ENCODE results near the gene SLC35B4. TPM values are rescaled to one million over a fixed set of nuclear protein-coding genes. Genes with fewer than 3 reads are reported as not detected.

Gene SLC35B4
- total RNA-seq, 1 donor from 2014 or later = 23.2 TPM

DNA sequence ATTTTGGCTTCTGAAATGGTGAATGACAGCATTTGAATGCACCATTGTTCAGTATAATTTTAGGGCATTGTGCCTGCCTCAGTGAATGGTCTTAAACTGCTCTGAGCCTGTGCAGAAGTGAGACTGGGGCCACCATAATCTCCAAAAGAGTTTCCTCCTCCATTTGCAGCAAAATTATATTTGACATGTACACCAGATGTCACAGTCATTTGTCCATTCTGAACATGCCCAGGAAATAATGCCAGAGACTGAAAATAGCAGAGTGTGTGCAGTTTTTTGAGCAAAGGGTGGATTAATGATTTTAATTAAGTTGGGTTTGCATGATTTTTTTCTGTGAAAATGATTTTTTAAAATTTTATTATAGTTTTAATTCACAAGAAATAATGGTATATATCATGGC is 26.4 kb upstream of the SLC35B4 start:
- no peaks in the 10 kb centered on the region for H3K4me1 ChIP-seq (ENCODE audit: insufficient read depth, low read length)
- H3K27me3 Mint-ChIP-seq (ENCODE audit: low read depth, unreplicated experiment) = peaks cover 12% of the 10 kb centered on the region
- H3K36me3 ChIP-seq (ENCODE audit: insufficient read depth, low read length) = no peaks in the 10 kb centered on the region
- H2AFZ ChIP-seq (ENCODE audit: low read depth, low read length) = no peak overlapping the region
- H3K9me3 ChIP-seq (ENCODE audit: insufficient read depth, low read depth, low read length) = no peaks in the 10 kb centered on the region
- DNase-seq (ENCODE audit: low read depth) = no peak
- no peak overlapping the region for H3K4me3 Mint-ChIP-seq (ENCODE audit: unreplicated experiment)
- H3K4me2 ChIP-seq (ENCODE audit: low read length) = no peak overlapping the region
- no peaks in the 10 kb centered on the region for H3K79me2 ChIP-seq (ENCODE audit: insufficient read depth, low read length)
- no peak for TF ChIP-seq EZH2 (IDR thresholded peaks at IDR 0.05; ENCODE audit: insufficient read depth, low read length)
- TF ChIP-seq, protein P1, sequence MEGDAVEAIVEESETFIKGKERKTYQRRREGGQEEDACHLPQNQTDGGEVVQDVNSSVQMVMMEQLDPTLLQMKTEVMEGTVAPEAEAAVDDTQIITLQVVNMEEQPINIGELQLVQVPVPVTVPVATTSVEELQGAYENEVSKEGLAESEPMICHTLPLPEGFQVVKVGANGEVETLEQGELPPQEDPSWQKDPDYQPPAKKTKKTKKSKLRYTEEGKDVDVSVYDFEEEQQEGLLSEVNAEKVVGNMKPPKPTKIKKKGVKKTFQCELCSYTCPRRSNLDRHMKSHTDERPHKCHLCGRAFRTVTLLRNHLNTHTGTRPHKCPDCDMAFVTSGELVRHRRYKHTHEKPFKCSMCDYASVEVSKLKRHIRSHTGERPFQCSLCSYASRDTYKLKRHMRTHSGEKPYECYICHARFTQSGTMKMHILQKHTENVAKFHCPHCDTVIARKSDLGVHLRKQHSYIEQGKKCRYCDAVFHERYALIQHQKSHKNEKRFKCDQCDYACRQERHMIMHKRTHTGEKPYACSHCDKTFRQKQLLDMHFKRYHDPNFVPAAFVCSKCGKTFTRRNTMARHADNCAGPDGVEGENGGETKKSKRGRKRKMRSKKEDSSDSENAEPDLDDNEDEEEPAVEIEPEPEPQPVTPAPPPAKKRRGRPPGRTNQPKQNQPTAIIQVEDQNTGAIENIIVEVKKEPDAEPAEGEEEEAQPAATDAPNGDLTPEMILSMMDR (IDR thresholded peaks at IDR 0.05; ENCODE audit: insufficient read depth, low read depth, low read length) = no peak
- no peaks in the 10 kb centered on the region for H3K27me3 ChIP-seq (ENCODE audit: insufficient read depth, low read length)
- no peaks in the 10 kb centered on the region for H3K4me1 Mint-ChIP-seq (ENCODE audit: low read depth, unreplicated experiment)
- no peak overlapping the region for H3K9ac ChIP-seq (ENCODE audit: low read length)
- no peak overlapping the region for H3K4me3 ChIP-seq (ENCODE audit: insufficient read depth, low read depth, low read length)
- H3K27ac ChIP-seq (ENCODE audit: low read depth, low read length) = no peak overlapping the region
- no peaks in the 10 kb centered on the region for H3K9me3 Mint-ChIP-seq (ENCODE audit: unreplicated experiment)
- H4K20me1 ChIP-seq (ENCODE audit: insufficient read depth, low read length) = no peaks in the 10 kb centered on the region
- H3K36me3 Mint-ChIP-seq (ENCODE audit: low read depth, unreplicated experiment) = peaks cover 2% of the 10 kb centered on the region
- no peak for FAIRE-seq
- no peak overlapping the region for H3K27ac Mint-ChIP-seq (ENCODE audit: unreplicated experiment)

DNA sequence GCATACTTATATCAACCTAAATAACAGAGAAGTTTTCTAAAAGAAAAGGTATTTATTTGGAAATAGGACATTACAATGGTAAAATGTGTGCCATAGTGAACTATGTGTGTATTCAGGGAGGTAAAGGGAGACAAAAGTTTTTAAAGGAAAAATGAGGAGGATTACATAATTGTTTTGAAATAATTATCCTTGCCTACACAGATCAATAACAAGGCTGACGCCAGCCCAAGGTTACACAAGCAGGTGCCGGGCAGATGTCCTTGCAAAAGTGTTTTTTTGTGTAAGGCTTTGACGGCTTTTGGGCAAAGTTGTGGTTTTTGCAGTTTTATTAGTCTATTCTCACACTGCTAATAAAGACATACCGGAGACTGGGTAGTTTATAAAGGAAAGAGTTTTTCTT is 22.7 kb upstream of the SLC35B4 start:
- Mint-ChIP-seq H3K4me1 (ENCODE audit: low read depth, unreplicated experiment) (no peaks in the 10 kb centered on the region), H3K27me3 (ENCODE audit: low read depth, unreplicated experiment) (peaks cover 3% of the 10 kb centered on the region), H3K27ac (ENCODE audit: unreplicated experiment) (no peak overlapping the region), H3K36me3 (ENCODE audit: low read depth, unreplicated experiment) (peaks cover 2% of the 10 kb centered on the region), H3K4me3 (ENCODE audit: unreplicated experiment) (no peak overlapping the region), H3K9me3 (ENCODE audit: unreplicated experiment) (peaks cover 5% of the 10 kb centered on the region)
- H3K36me3 ChIP-seq (ENCODE audit: insufficient read depth, low read length) = no peaks in the 10 kb centered on the region
- H3K4me2 ChIP-seq (ENCODE audit: low read length) = no peak overlapping the region
- no peaks in the 10 kb centered on the region for H3K9me3 ChIP-seq (ENCODE audit: insufficient read depth, low read depth, low read length)
- TF ChIP-seq, protein P1 (IDR thresholded peaks at IDR 0.05; ENCODE audit: insufficient read depth, low read depth, low read length) = no peak
- TF ChIP-seq EZH2 (IDR thresholded peaks at IDR 0.05; ENCODE audit: insufficient read depth, low read length) = no peak
- H3K9ac ChIP-seq (ENCODE audit: low read length) = no peak overlapping the region
- no peak overlapping the region for H2AFZ ChIP-seq (ENCODE audit: low read depth, low read length)
- FAIRE-seq = no peak
- no peaks in the 10 kb centered on the region for H3K79me2 ChIP-seq (ENCODE audit: insufficient read depth, low read length)
- DNase-seq (ENCODE audit: low read depth) = no peak
- H3K4me3 ChIP-seq (ENCODE audit: insufficient read depth, low read depth, low read length) = no peak overlapping the region
- H4K20me1 ChIP-seq (ENCODE audit: insufficient read depth, low read length) = no peaks in the 10 kb centered on the region
- no peak overlapping the region for H3K27ac ChIP-seq (ENCODE audit: low read depth, low read length)
- H3K4me1 ChIP-seq (ENCODE audit: insufficient read depth, low read length) = no peaks in the 10 kb centered on the region
- no peaks in the 10 kb centered on the region for H3K27me3 ChIP-seq (ENCODE audit: insufficient read depth, low read length)

DNA sequence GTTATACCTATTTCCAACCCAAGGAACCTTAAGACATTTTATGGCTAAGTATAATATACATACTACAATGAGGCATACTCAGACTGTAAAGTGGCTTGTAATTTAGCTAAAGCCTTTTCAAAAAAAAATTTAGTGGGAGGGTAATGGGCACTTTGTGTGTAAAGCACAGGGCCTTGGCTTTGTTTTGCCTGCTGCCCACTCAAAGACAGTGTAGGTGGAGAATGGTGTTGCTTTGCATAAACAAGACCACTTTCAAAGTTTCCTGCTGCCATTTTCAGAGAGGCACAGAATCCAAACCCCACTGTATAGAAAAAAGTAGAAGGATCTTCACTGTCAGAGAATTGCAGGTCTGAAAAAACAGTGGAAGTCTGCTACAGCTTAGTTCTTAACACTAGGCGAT is 21.2 kb upstream of the SLC35B4 start:
- Histone ChIP-seq H3K27ac (ENCODE audit: low read depth, low read length) (no peak overlapping the region), H3K4me2 (ENCODE audit: low read length) (no peak overlapping the region), H3K9me3 (ENCODE audit: insufficient read depth, low read depth, low read length) (no peaks in the 10 kb centered on the region), H3K4me3 (ENCODE audit: insufficient read depth, low read depth, low read length) (no peak overlapping the region), H3K9ac (ENCODE audit: low read length) (no peak overlapping the region), H2AFZ (ENCODE audit: low read depth, low read length) (no peak overlapping the region), H3K4me1 (ENCODE audit: insufficient read depth, low read length) (no peaks in the 10 kb centered on the region), H3K27me3 (ENCODE audit: insufficient read depth, low read length) (peaks cover 3% of the 10 kb centered on the region), H3K36me3 (ENCODE audit: insufficient read depth, low read length) (no peaks in the 10 kb centered on the region), H4K20me1 (ENCODE audit: insufficient read depth, low read length) (no peaks in the 10 kb centered on the region), H3K79me2 (ENCODE audit: insufficient read depth, low read length) (no peaks in the 10 kb centered on the region)
- Mint-ChIP-seq H3K4me1 (ENCODE audit: low read depth, unreplicated experiment) (no peaks in the 10 kb centered on the region), H3K4me3 (ENCODE audit: unreplicated experiment) (no peak overlapping the region), H3K27me3 (ENCODE audit: low read depth, unreplicated experiment) (peaks cover 3% of the 10 kb centered on the region), H3K27ac (ENCODE audit: unreplicated experiment) (no peak overlapping the region), H3K9me3 (ENCODE audit: unreplicated experiment) (peaks cover 5% of the 10 kb centered on the region), H3K36me3 (ENCODE audit: low read depth, unreplicated experiment) (peaks cover 2% of the 10 kb centered on the region)
- TF ChIP-seq, protein P1 (IDR thresholded peaks at IDR 0.05; ENCODE audit: insufficient read depth, low read depth, low read length) = no peak
- no peak for TF ChIP-seq EZH2 (IDR thresholded peaks at IDR 0.05; ENCODE audit: insufficient read depth, low read length)
- no peak for DNase-seq (ENCODE audit: low read depth)
- FAIRE-seq = no peak

Measured in astrocyte (in vitro differentiated cells and primary cell).